Astrocyte (in vitro differentiated cells and primary cell): ENCODE measurements around the gene FOSL2. TPM values are rescaled to one million over a fixed set of nuclear protein-coding genes. Genes with fewer than 3 reads are reported as not detected.

Experiments used
- DNase-seq: peaks from one replicate; pipeline ENCODE4 v3.0.0-alpha.2; 2010; ENCODE audit warnings: low read depth
- FAIRE-seq: peaks from 2 replicates; lab custom pipeline; 2011; peaks lifted over from hg19 to GRCh38; lab: Jason Lieb, UNC
- H2AFZ ChIP-seq: 2 replicates; pipeline ENCODE4 v1.6.0; 2012; ENCODE audit warnings: low read depth, low read length, inconsistent platforms
- H3K27ac ChIP-seq: 2 replicates; pipeline ENCODE4 v1.5.1; 2011; ENCODE audit warnings: low read depth, low read length, inconsistent platforms
- H3K27me3 ChIP-seq: 2 replicates; pipeline ENCODE4 v1.6.0; 2011; ENCODE audit warnings: low read length, inconsistent platforms; ENCODE audit not compliant: insufficient read depth
- H3K36me3 ChIP-seq: 2 replicates; pipeline ENCODE4 v1.5.1; 2011; ENCODE audit warnings: low read length, inconsistent platforms; ENCODE audit not compliant: insufficient read depth
- H3K4me1 ChIP-seq: 2 replicates; pipeline ENCODE4 v1.5.1; 2011; ENCODE audit warnings: low read length, inconsistent platforms; ENCODE audit not compliant: insufficient read depth
- H3K4me2 ChIP-seq: 2 replicates; pipeline ENCODE4 v1.6.0; 2012; ENCODE audit warnings: low read length, inconsistent platforms
- H3K4me3 ChIP-seq: 2 replicates; pipeline ENCODE4 v1.5.1; 2011; ENCODE audit warnings: low read depth, mild to moderate bottlenecking, low read length, inconsistent platforms; ENCODE audit not compliant: insufficient read depth
- H3K79me2 ChIP-seq: 2 replicates; pipeline ENCODE4 v1.6.0; 2012; ENCODE audit warnings: mild to moderate bottlenecking, low read length, inconsistent platforms; ENCODE audit not compliant: insufficient read depth
- H3K9ac ChIP-seq: 2 replicates; pipeline ENCODE4 v1.6.0; 2012; ENCODE audit warnings: mild to moderate bottlenecking, low read length, inconsistent platforms
- H3K9me3 ChIP-seq: 2 replicates; pipeline ENCODE4 v1.5.1; 2012; ENCODE audit warnings: low read depth, mild to moderate bottlenecking, low read length, inconsistent platforms; ENCODE audit not compliant: insufficient read depth
- H4K20me1 ChIP-seq: 2 replicates; pipeline ENCODE4 v1.6.0; 2012; ENCODE audit warnings: low read length, inconsistent platforms; ENCODE audit not compliant: insufficient read depth
- H3K27ac Mint-ChIP-seq: one replicate; pipeline ENCODE4 v1.8.0; 2021; ENCODE audit warnings: mild to moderate bottlenecking, mixed read lengths; ENCODE audit not compliant: unreplicated experiment
- H3K27me3 Mint-ChIP-seq: one replicate; pipeline ENCODE4 v1.8.0; 2021; ENCODE audit warnings: low read depth, mixed read lengths; ENCODE audit not compliant: unreplicated experiment
- H3K36me3 Mint-ChIP-seq: one replicate; pipeline ENCODE4 v1.8.0; 2021; ENCODE audit warnings: low read depth, mixed read lengths; ENCODE audit not compliant: unreplicated experiment
- H3K4me1 Mint-ChIP-seq: one replicate; pipeline ENCODE4 v1.8.0; 2021; ENCODE audit warnings: low read depth, mixed read lengths; ENCODE audit not compliant: unreplicated experiment
- H3K4me3 Mint-ChIP-seq: one replicate; pipeline ENCODE4 v1.8.0; 2021; ENCODE audit warnings: mild to moderate bottlenecking, moderate library complexity, mixed read lengths; ENCODE audit not compliant: unreplicated experiment
- H3K9me3 Mint-ChIP-seq: one replicate; pipeline ENCODE4 v1.8.0; 2021; ENCODE audit warnings: mild to moderate bottlenecking, mixed read lengths; ENCODE audit not compliant: unreplicated experiment
- EZH2 ChIP-seq: IDR thresholded peaks from 2 replicates; pipeline ENCODE4 v1.6.1; 2012; ENCODE audit warnings: mild to moderate bottlenecking, low read length, inconsistent platforms; ENCODE audit not compliant: insufficient read depth
- total RNA-seq: library from RNA; stranded (reverse); gene quantifications from 2 replicates; pipeline ENCODE4 v1.2.1, GENCODE V29; 2021
- TF ChIP-seq, protein P1 (sequence below): IDR thresholded peaks from 2 replicates; pipeline ENCODE4 v1.5.1; 2011; ENCODE audit warnings: low read depth, mild to moderate bottlenecking, inconsistent platforms, low read length, moderate library complexity; ENCODE audit not compliant: insufficient read depth

The FOSL2 gene
- total RNA-seq, 1 donor from 2014 or later: 158 TPM

DNA sequence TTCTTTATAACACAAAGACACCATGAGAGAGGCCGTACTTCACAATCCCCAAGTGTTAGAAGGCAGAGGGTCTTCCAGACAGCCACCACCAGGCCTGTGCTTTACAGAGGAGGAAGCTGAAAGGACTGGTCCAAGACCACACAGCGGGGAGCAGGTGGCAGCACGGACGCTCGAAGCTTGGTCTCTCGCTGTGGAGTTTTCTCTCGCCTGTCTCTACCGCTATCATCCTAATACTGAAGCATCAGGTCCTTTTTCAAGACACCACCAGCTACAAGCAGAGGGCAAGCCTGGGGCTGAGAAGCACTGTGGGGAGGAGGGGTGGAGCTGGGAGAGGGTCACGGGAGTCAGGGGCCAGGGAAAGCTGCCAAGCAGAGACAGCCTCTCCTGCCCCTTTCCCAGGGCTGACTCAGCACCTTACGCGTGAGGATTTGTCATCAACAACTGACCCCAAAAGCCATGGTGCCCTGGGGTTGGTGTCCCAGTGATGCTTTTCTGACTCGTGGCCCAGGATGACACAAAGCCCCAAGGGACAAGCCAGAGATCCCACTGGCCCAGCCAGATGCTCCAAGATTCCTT is 31.9 kb upstream of the FOSL2 start:
- Mint-ChIP-seq H3K9me3 (no peaks in the 10 kb centered on the region), H3K4me3 (peak overlapping the region; percentile 27), H3K27ac (peak overlapping the region; percentile 53), H3K4me1 (peaks cover 32% of the 10 kb centered on the region), H3K27me3 (peaks cover 2% of the 10 kb centered on the region), H3K36me3 (peaks cover 3% of the 10 kb centered on the region)
- H2AFZ ChIP-seq: no peak overlapping the region
- peaks cover 20% of the 10 kb centered on the region for H3K4me1 ChIP-seq
- no peak overlapping the region for H3K4me2 ChIP-seq
- H3K9me3 ChIP-seq: no peaks in the 10 kb centered on the region
- no peak overlapping the region for H3K27ac ChIP-seq
- FAIRE-seq: no peak
- H3K27me3 ChIP-seq: no peaks in the 10 kb centered on the region
- TF ChIP-seq, protein P1, sequence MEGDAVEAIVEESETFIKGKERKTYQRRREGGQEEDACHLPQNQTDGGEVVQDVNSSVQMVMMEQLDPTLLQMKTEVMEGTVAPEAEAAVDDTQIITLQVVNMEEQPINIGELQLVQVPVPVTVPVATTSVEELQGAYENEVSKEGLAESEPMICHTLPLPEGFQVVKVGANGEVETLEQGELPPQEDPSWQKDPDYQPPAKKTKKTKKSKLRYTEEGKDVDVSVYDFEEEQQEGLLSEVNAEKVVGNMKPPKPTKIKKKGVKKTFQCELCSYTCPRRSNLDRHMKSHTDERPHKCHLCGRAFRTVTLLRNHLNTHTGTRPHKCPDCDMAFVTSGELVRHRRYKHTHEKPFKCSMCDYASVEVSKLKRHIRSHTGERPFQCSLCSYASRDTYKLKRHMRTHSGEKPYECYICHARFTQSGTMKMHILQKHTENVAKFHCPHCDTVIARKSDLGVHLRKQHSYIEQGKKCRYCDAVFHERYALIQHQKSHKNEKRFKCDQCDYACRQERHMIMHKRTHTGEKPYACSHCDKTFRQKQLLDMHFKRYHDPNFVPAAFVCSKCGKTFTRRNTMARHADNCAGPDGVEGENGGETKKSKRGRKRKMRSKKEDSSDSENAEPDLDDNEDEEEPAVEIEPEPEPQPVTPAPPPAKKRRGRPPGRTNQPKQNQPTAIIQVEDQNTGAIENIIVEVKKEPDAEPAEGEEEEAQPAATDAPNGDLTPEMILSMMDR: no peak
- no peak for TF ChIP-seq EZH2
- peak; percentile 38 for DNase-seq
- no peak overlapping the region for H3K9ac ChIP-seq
- H3K36me3 ChIP-seq: no peaks in the 10 kb centered on the region
- H4K20me1 ChIP-seq: no peaks in the 10 kb centered on the region
- H3K79me2 ChIP-seq: no peaks in the 10 kb centered on the region
- H3K4me3 ChIP-seq: no peak overlapping the region

DNA sequence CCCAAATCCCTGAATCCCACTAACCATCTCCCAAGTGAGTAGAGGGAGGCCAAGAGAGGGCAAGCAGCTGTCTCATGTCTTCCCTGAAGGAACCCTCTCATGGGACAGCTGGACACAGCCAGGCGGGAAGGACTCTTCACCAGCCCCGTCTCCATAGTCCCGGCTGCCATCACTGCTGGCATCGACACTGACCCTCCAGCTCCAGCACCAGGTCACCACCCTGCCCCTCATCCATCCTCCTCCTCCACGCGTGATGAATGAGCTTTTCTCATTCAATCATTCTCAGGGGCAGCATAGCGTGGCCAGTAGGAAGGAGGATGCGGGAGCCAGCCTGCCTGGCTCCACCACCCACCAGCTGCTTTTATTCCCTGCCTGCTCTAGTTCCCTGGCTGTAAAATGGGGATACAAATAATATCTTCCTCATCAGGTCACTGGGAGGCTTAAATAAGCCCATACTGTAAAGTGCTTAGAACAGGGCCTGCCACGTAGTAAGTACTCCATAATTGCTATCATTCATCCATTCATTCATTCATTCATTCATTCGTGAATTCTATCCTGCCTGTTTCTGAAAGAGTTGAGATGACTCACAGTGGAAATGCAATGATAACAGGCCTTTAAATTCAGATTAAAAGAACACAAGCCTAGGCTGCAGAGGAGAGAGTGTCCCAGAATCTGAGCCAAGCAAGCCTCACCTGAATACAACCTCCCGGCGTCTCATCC is 30.5 kb upstream of the FOSL2 start:
- Histone ChIP-seq H4K20me1 (no peaks in the 10 kb centered on the region), H3K4me2 (no peak overlapping the region), H3K79me2 (no peaks in the 10 kb centered on the region), H3K9ac (no peak overlapping the region), H3K4me1 (peaks cover 27% of the 10 kb centered on the region), H3K27me3 (no peaks in the 10 kb centered on the region), H3K36me3 (no peaks in the 10 kb centered on the region), H3K4me3 (no peak overlapping the region), H3K9me3 (no peaks in the 10 kb centered on the region), H2AFZ (no peak overlapping the region), H3K27ac (no peak overlapping the region)
- peaks cover 3% of the 10 kb centered on the region for H3K36me3 Mint-ChIP-seq
- no peak overlapping the region for H3K27ac Mint-ChIP-seq
- H3K4me3 Mint-ChIP-seq: peak overlapping the region; percentile 12
- no peak for DNase-seq
- no peaks in the 10 kb centered on the region for H3K9me3 Mint-ChIP-seq
- H3K4me1 Mint-ChIP-seq: peaks cover 32% of the 10 kb centered on the region
- FAIRE-seq: no peak
- TF ChIP-seq, protein P1: no peak
- no peak for TF ChIP-seq EZH2
- H3K27me3 Mint-ChIP-seq: peaks cover 2% of the 10 kb centered on the region
